Keratinocyte (primary cell): ENCODE results near the gene CCDC120. TPM values are rescaled to one million over a fixed set of nuclear protein-coding genes. Genes with fewer than 3 reads are reported as not detected.

ENCODE experiments used
- DNase-seq: peaks from one replicate; pipeline ENCODE4 v3.0.0-alpha.2; 2011; ENCODE audit warnings: low read depth, missing footprints, low spot score
- FAIRE-seq: peaks from 2 replicates; lab custom pipeline; 2011; peaks lifted over from hg19 to GRCh38; lab: Jason Lieb, UNC
- H2AFZ ChIP-seq: 2 replicates; pipeline ENCODE4 v1.6.0; 2012; ENCODE audit warnings: low read length, control low read depth, inconsistent platforms; ENCODE audit not compliant: control insufficient read depth
- H3K27ac ChIP-seq: 2 replicates; pipeline ENCODE4 v1.5.1; 2011; ENCODE audit warnings: low read length; ENCODE audit not compliant: control insufficient read depth, insufficient read depth
- H3K27me3 ChIP-seq: 3 replicates; pipeline ENCODE4 v1.6.0; 2011; ENCODE audit warnings: low read length; ENCODE audit not compliant: control insufficient read depth, insufficient read depth; ENCODE audit errors: extremely low read depth
- H3K36me3 ChIP-seq, 2 experiments: 2 replicates in 1 of 2; 3 replicates in 1 of 2; pipeline ENCODE4 v1.5.1; 2011; ENCODE audit warnings: low read length in 2 of 2, mild to moderate bottlenecking in 1 of 2; ENCODE audit not compliant: control insufficient read depth in 2 of 2, insufficient read depth in 2 of 2; ENCODE audit errors: extremely low read depth in 1 of 2
- H3K4me1 ChIP-seq: 3 replicates; pipeline ENCODE4 v1.5.1; 2011; ENCODE audit warnings: low read length; ENCODE audit not compliant: control insufficient read depth, insufficient read depth; ENCODE audit errors: extremely low read depth
- H3K4me2 ChIP-seq: 3 replicates; pipeline ENCODE4 v1.6.0; 2011; ENCODE audit warnings: low read depth, low read length; ENCODE audit not compliant: control insufficient read depth, insufficient read depth; ENCODE audit errors: extremely low read depth
- H3K4me3 ChIP-seq, 3 experiments: fragments of 200-600 bp in 1 of 3; sonication (generic) in 1 of 3; 2 replicates in 2 of 3; 3 replicates in 1 of 3; pipeline ENCODE4 v1.5.1; 2011 to 2016; ENCODE audit warnings: low read length in 3 of 3, mild to moderate bottlenecking in 3 of 3, control low read depth in 2 of 3, inconsistent platforms in 1 of 3, low read depth in 1 of 3, mixed read lengths in 1 of 3, mixed run types in 1 of 3, moderate library complexity in 1 of 3; ENCODE audit not compliant: control insufficient read depth in 2 of 3, insufficient read depth in 2 of 3; ENCODE audit errors: extremely low read depth in 1 of 3
- H3K79me2 ChIP-seq: 2 replicates; pipeline ENCODE4 v1.6.0; 2012; ENCODE audit warnings: low read length; ENCODE audit not compliant: control insufficient read depth, insufficient read depth
- H3K9ac ChIP-seq: 3 replicates; pipeline ENCODE4 v1.6.0; 2011; ENCODE audit warnings: low read length; ENCODE audit not compliant: control insufficient read depth, insufficient read depth; ENCODE audit errors: extremely low read depth
- H3K9me1 ChIP-seq: 3 replicates; pipeline ENCODE4 v1.6.0; 2011; ENCODE audit warnings: low read length; ENCODE audit not compliant: control insufficient read depth, insufficient read depth; ENCODE audit errors: extremely low read depth
- H3K9me3 ChIP-seq: 2 replicates; pipeline ENCODE4 v1.5.1; 2012; ENCODE audit warnings: low read depth, low read length; ENCODE audit not compliant: control insufficient read depth
- H4K20me1 ChIP-seq: 3 replicates; pipeline ENCODE4 v1.6.0; 2011; ENCODE audit warnings: low read length; ENCODE audit not compliant: control insufficient read depth, insufficient read depth; ENCODE audit errors: extremely low read depth
- EZH2 ChIP-seq: IDR thresholded peaks from one replicate; pipeline ENCODE4 v1.6.1; 2012; ENCODE audit warnings: inconsistent platforms, mild to moderate bottlenecking, low read length, moderate library complexity
- dilution Hi-C: fragments of 300-500 bp; cut with MboI; formaldehyde crosslinking; loops from one replicate; pipeline ENCODE4 v1.7.0; 2020; ENCODE audit warnings: low sequenced_read_pairs; ENCODE audit not compliant: extremely low pct_ligation_motif_present
- polyA plus RNA-seq, 5 experiments: library from polyadenylated mRNA; depleted of rRNA in 3 of 5; stranded (reverse) in 3 of 5; stranded (forward) in 1 of 5; unstranded in 1 of 5; fragments of >200 nt; gene quantifications; 1 replicate in 1 of 5; 2 replicates in 3 of 5; 3 replicates in 1 of 5; pipeline versions ENCODE4 v1.2.1 to v1.2.3, GENCODE V29; 2011 to 2012; ENCODE audit warnings: missing spikeins in 2 of 5, low read depth in 1 of 5, low replicate concordance in 1 of 5
- TF ChIP-seq, protein P1 (sequence below), 3 experiments: IDR thresholded peaks in 1 of 3; conservative IDR thresholded peaks in 1 of 3; optimal IDR thresholded peaks in 1 of 3; 2 replicates in 2 of 3; 3 replicates in 1 of 3; pipeline versions ENCODE3 to v1.5.1; 2011; ENCODE audit warnings: low read length in 3 of 3, mild to moderate bottlenecking in 3 of 3, moderate library complexity in 2 of 3, control low read depth in 1 of 3, inconsistent platforms in 1 of 3; ENCODE audit not compliant: insufficient read depth in 2 of 3; ENCODE audit errors: extremely low read depth in 1 of 3

CCDC120 gene
- polyA plus RNA-seq, 1 donor (not counting 4 experiments of a cell fraction or from before 2014, with no cell fraction given): 4.9 TPM

DNA sequence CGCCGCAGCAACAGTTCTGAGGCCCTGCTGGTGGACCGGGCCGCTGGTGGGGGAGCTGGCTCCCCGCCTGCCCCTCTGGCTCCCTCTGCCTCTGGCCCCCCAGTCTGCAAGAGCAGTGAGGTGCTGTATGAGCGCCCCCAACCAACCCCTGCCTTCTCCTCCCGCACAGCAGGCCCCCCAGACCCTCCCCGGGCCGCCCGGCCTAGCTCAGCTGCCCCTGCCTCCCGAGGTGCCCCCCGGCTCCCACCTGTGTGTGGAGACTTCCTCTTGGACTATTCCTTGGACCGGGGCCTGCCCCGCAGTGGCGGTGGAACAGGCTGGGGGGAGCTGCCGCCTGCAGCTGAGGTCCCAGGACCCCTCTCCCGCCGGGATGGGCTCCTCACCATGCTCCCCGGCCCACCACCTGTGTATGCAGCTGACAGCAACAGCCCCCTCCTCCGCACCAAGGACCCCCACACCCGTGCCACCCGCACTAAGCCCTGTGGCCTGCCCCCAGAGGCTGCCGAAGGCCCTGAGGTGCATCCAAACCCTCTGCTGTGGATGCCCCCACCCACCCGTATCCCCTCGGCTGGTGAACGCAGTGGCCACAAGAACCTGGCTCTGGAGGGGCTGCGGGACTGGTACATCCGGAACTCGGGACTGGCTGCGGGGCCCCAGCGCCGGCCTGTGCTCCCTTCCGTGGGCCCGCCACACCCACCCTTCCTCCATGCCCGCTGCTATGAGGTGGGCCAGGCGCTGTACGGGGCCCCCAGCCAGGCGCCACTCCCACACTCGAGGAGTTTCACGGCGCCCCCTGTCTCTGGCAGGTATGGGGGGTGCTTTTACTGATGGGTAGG is 8.7 kb downstream of the CCDC120 start:
- Histone ChIP-seq H3K4me1 (no peaks in the 10 kb centered on the region), H3K9me1 (no peaks in the 10 kb centered on the region), H3K79me2 (no peaks in the 10 kb centered on the region), H3K27ac (no peak overlapping the region), H2AFZ (no peak overlapping the region), H3K27me3 (no peaks in the 10 kb centered on the region), H3K36me3 (peaks cover 0 to 13% of the 10 kb centered on the region in 2 experiments), H4K20me1 (no peaks in the 10 kb centered on the region), H3K9ac (no peak overlapping the region), H3K4me3 (no peak overlapping the region), H3K9me3 (no peaks in the 10 kb centered on the region), H3K4me2 (no peak overlapping the region)
- TF ChIP-seq EZH2: no peak
- TF ChIP-seq, protein P1, sequence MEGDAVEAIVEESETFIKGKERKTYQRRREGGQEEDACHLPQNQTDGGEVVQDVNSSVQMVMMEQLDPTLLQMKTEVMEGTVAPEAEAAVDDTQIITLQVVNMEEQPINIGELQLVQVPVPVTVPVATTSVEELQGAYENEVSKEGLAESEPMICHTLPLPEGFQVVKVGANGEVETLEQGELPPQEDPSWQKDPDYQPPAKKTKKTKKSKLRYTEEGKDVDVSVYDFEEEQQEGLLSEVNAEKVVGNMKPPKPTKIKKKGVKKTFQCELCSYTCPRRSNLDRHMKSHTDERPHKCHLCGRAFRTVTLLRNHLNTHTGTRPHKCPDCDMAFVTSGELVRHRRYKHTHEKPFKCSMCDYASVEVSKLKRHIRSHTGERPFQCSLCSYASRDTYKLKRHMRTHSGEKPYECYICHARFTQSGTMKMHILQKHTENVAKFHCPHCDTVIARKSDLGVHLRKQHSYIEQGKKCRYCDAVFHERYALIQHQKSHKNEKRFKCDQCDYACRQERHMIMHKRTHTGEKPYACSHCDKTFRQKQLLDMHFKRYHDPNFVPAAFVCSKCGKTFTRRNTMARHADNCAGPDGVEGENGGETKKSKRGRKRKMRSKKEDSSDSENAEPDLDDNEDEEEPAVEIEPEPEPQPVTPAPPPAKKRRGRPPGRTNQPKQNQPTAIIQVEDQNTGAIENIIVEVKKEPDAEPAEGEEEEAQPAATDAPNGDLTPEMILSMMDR (optimal IDR thresholded peaks at IDR 0.05 in 1 of 3, IDR thresholded peaks at IDR 0.05 in 1 of 3, conservative IDR thresholded peaks at IDR 0.05 in 1 of 3; ENCODE audit: extremely low read depth in 1 of 3, insufficient read depth in 2 of 3, low read length in 3 of 3): no peak
- DNase-seq: no peak
- dilution Hi-C loops: no loop called here
- FAIRE-seq: no peak

- no peak overlapping the region for H3K27ac ChIP-seq
- peaks cover 0 to 7% of the 10 kb centered on the region in 2 experiments for H3K36me3 ChIP-seq
- no peak for DNase-seq
- no peaks in the 10 kb centered on the region for H3K79me2 ChIP-seq
- H3K4me3 ChIP-seq: no peak overlapping the region
- no peaks in the 10 kb centered on the region for H3K9me1 ChIP-seq
- FAIRE-seq: no peak
- no peak overlapping the region for H3K4me2 ChIP-seq
- no peaks in the 10 kb centered on the region for H3K27me3 ChIP-seq
- no peaks in the 10 kb centered on the region for H4K20me1 ChIP-seq
- H2AFZ ChIP-seq: no peak overlapping the region
- peaks cover 2% of the 10 kb centered on the region for H3K4me1 ChIP-seq
- H3K9ac ChIP-seq: no peak overlapping the region
- dilution Hi-C loops: no loop called here
- no peaks in the 10 kb centered on the region for H3K9me3 ChIP-seq
- no peak for TF ChIP-seq EZH2
- TF ChIP-seq, protein P1 (optimal IDR thresholded peaks at IDR 0.05 in 1 of 3, IDR thresholded peaks at IDR 0.05 in 1 of 3, conservative IDR thresholded peaks at IDR 0.05 in 1 of 3; ENCODE audit: extremely low read depth in 1 of 3, insufficient read depth in 2 of 3, low read length in 3 of 3): no peak
Measured at GRCh38 chrX:49069038-49069437, 10.2 kb downstream of the CCDC120 start.
